HepG2 (cell line): ENCODE data around the gene KLHDC7A. TPM values are rescaled to one million over a fixed set of nuclear protein-coding genes. Genes with fewer than 3 reads are reported as not detected.

Experiments
- ATAC-seq: fragments of 200-7000 bp; cut with Tn5 transposase; 3 replicates; pipeline ENCODE4 v1.9.1; 2020; ENCODE audit warnings: mild to moderate bottlenecking, moderate library complexity
- BruUV-seq: library from RNA; stranded (reverse); fragments of 400-500 nt; replicated peaks from 2 replicates; lab custom pipeline; 2021; lab: Mats Ljungman, UMichigan
- CTCF ChIA-PET: fragments of 300-600 bp; formaldehyde crosslinking; extraction: SDS; loops from one replicate; lab custom pipeline; 2021; ENCODE audit warnings: low total read pairs, inconsistent platforms, low intra/inter-chr PET ratio; lab: Yijun Ruan, JAX
- POLR2A ChIA-PET: fragments of 350-600 bp; sonication (Branson Sonifier 250); formaldehyde crosslinking; loops from one replicate; lab custom pipeline; 2020; ENCODE audit warnings: antibody characterized with exemption, inconsistent platforms; lab: Yijun Ruan, JAX
- DNase-seq: peaks from one replicate; pipeline ENCODE4 v3.0.0-alpha.2; 2015; ENCODE audit warnings: low spot score
- FAIRE-seq: peaks from 3 replicates; lab custom pipeline; 2011; peaks lifted over from hg19 to GRCh38; lab: Jason Lieb, UNC
- H2AFZ ChIP-seq: one replicate; pipeline ENCODE4 v1.6.1; 2011; ENCODE audit warnings: low read length, inconsistent platforms
- H3K27ac ChIP-seq: fragments of 300-600 bp; 3 replicates; pipeline ENCODE4 v1.8.0; 2011; ENCODE audit warnings: mixed run types, mild to moderate bottlenecking, mixed read lengths, low read length, inconsistent platforms; ENCODE audit not compliant: insufficient read depth; ENCODE audit errors: extremely low read length
- H3K27me3 ChIP-seq, 2 experiments: fragments of 200-600 bp in 1 of 2; 2 replicates in 1 of 2; 3 replicates in 1 of 2; pipeline versions ENCODE4 v1.6.0 to v1.8.0; 2011; ENCODE audit warnings: low read length in 2 of 2, mild to moderate bottlenecking in 2 of 2, moderate library complexity in 2 of 2, inconsistent platforms in 1 of 2; ENCODE audit not compliant: insufficient read depth in 2 of 2, control insufficient read depth in 1 of 2
- H3K36me3 ChIP-seq, 2 experiments: fragments of 200-600 bp in 1 of 2; replicated peaks in 1 of 2; 2 replicates in 1 of 2; 3 replicates in 1 of 2; pipeline versions ENCODE4 v1.5.1 to v1.8.0; 2011; ENCODE audit warnings: low read length in 2 of 2, inconsistent platforms in 1 of 2; ENCODE audit not compliant: insufficient read depth in 2 of 2, control insufficient read depth in 1 of 2
- H3K4me1 ChIP-seq: 2 replicates; pipeline ENCODE4 v1.5.1; 2012; ENCODE audit warnings: low read length, inconsistent platforms; ENCODE audit not compliant: insufficient read depth
- H3K4me2 ChIP-seq: 2 replicates; pipeline ENCODE4 v1.6.0; 2011; ENCODE audit warnings: low read depth, low read length, inconsistent platforms
- H3K4me3 ChIP-seq, 3 experiments: fragments of 200-600 bp in 1 of 3; sonication (generic), shearing (Covaris generic) in 1 of 3; replicated peaks in 1 of 3; 2 replicates each; pipeline ENCODE4 v1.5.1; 2011 to 2016; ENCODE audit warnings: low read length in 3 of 3, inconsistent platforms in 2 of 3, low read depth in 2 of 3, mild to moderate bottlenecking in 2 of 3, control low read depth in 1 of 3, mixed read lengths in 1 of 3; ENCODE audit not compliant: insufficient read depth in 1 of 3
- H3K79me2 ChIP-seq: one replicate; pipeline ENCODE4 v1.6.1; 2011; ENCODE audit warnings: low read length, inconsistent platforms; ENCODE audit not compliant: insufficient read depth
- H3K9ac ChIP-seq: 2 replicates; pipeline ENCODE4 v1.6.0; 2011; ENCODE audit warnings: mild to moderate bottlenecking, low read depth, low read length, inconsistent platforms; ENCODE audit not compliant: insufficient read depth
- H3K9me3 ChIP-seq: 2 replicates; pipeline ENCODE4 v1.5.1; 2012; ENCODE audit warnings: mild to moderate bottlenecking, low read length
- H4K20me1 ChIP-seq: 2 replicates; pipeline ENCODE4 v1.6.0; 2011; ENCODE audit warnings: inconsistent platforms, mild to moderate bottlenecking, low read length, moderate library complexity; ENCODE audit not compliant: insufficient read depth
- EED ChIP-seq: sonication (generic); formaldehyde crosslinking; IDR thresholded peaks from 2 replicates; pipeline ENCODE4 v1.5.0; 2020; ENCODE audit warnings: mild to moderate bottlenecking, missing genetic modification reagents
- HOXA3 ChIP-seq: sonication (generic); formaldehyde crosslinking; IDR thresholded peaks from 2 replicates; pipeline ENCODE4 v1.5.0; 2020; ENCODE audit warnings: missing genetic modification reagents
- MED13 ChIP-seq: sonication (generic); formaldehyde crosslinking; IDR thresholded peaks from 2 replicates; pipeline ENCODE4 v1.5.0; 2020; ENCODE audit warnings: missing genetic modification reagents
- MYNN ChIP-seq: sonication (generic); formaldehyde crosslinking; IDR thresholded peaks from 2 replicates; pipeline ENCODE4 v1.4.0; 2020; ENCODE audit warnings: mild to moderate bottlenecking, low read depth, missing genetic modification reagents
- NFKB2 ChIP-seq: sonication (generic); formaldehyde crosslinking; IDR thresholded peaks from 2 replicates; pipeline ENCODE4 v1.4.0; 2020; ENCODE audit warnings: missing genetic modification reagents, borderline replicate concordance
- SATB2 ChIP-seq: sonication (generic); formaldehyde crosslinking; IDR thresholded peaks from 2 replicates; pipeline ENCODE4 v1.5.0; 2020; ENCODE audit warnings: missing genetic modification reagents
- SMAD1 ChIP-seq: sonication (generic); formaldehyde crosslinking; IDR thresholded peaks from 2 replicates; pipeline ENCODE4 v1.4.0; 2020; ENCODE audit warnings: missing genetic modification reagents, low read depth, mild to moderate bottlenecking, borderline replicate concordance
- SMAD9 ChIP-seq: sonication (generic); formaldehyde crosslinking; IDR thresholded peaks from 2 replicates; pipeline ENCODE4 v1.5.1; 2020; ENCODE audit warnings: mild to moderate bottlenecking, missing genetic modification reagents
- THYN1 ChIP-seq: sonication (generic); formaldehyde crosslinking; IDR thresholded peaks from 2 replicates; pipeline ENCODE4 v1.8.1; 2023; ENCODE audit warnings: low read depth, mild to moderate bottlenecking, moderate library complexity, missing genetic modification reagents, borderline replicate concordance
- ZFP36 ChIP-seq: fragments of 150-350 bp; IDR thresholded peaks from 2 replicates; pipeline ENCODE4 v1.6.1; 2018; ENCODE audit warnings: borderline replicate concordance, low read length, low read depth; ENCODE audit not compliant: partially characterized antibody
- ZFX ChIP-seq: sonication (generic); formaldehyde crosslinking; IDR thresholded peaks from 2 replicates; pipeline ENCODE4 v1.4.0; 2020; ENCODE audit warnings: mild to moderate bottlenecking, low read depth, missing genetic modification reagents, moderate library complexity
- ZNF121 ChIP-seq: sonication (generic); formaldehyde crosslinking; IDR thresholded peaks from 2 replicates; pipeline ENCODE4 v1.5.0; 2020; ENCODE audit warnings: mild to moderate bottlenecking, missing genetic modification reagents
- ZNF160 ChIP-seq: sonication (generic); formaldehyde crosslinking; IDR thresholded peaks from 2 replicates; pipeline ENCODE4 v1.8.0; 2022; ENCODE audit warnings: mild to moderate bottlenecking, inconsistent platforms, missing genetic modification reagents
- ZNF326 ChIP-seq: sonication (generic); formaldehyde crosslinking; IDR thresholded peaks from 2 replicates; pipeline ENCODE4 v1.4.0; 2020; ENCODE audit warnings: missing genetic modification reagents, borderline replicate concordance
- ZNF552 ChIP-seq: sonication (generic); formaldehyde crosslinking; IDR thresholded peaks from 2 replicates; pipeline ENCODE4 v1.9.0; 2022; ENCODE audit warnings: missing genetic modification reagents, mild to moderate bottlenecking, borderline replicate concordance
- ZNF670 ChIP-seq: sonication (generic); formaldehyde crosslinking; IDR thresholded peaks from 2 replicates; pipeline ENCODE4 v1.8.0; 2022; ENCODE audit warnings: mild to moderate bottlenecking, missing genetic modification reagents, borderline replicate concordance
- ZNF768 ChIP-seq: sonication (generic); formaldehyde crosslinking; IDR thresholded peaks from 2 replicates; pipeline ENCODE4 v1.4.0; 2020; ENCODE audit warnings: missing genetic modification reagents
- WGBS: methylation state at CpG from one replicate; pipeline ENCODE4 v1.1.6; 2017; ENCODE audit warnings: low lambda C conversion rate; 5-methylcytosine and 5-hydroxymethylcytosine counted together
- in situ Hi-C: cut with HindIII; loops from 2 replicates; pipeline ENCODE4 v1.10.0; 2017; ENCODE audit warnings: low pct_unique_long_range_greater_than_20kb; ENCODE audit not compliant: extremely low pct_ligation_motif_present
- intact Hi-C: fragments of 100-400 bp; cut with micrococcal nuclease; formaldehyde crosslinking; loops from one replicate; pipeline ENCODE4 v1.10.0; 2022; ENCODE audit not compliant: unreplicated experiment
- polyA plus RNA-seq, 8 experiments: library from polyadenylated mRNA; depleted of rRNA in 3 of 8; stranded (reverse) in 7 of 8; unstranded in 1 of 8; fragments of >200 nt; fragmentation: Illumina TruSeq in 4 of 8; extraction: Trizol in 4 of 8; gene quantifications; 2 replicates each; pipeline versions ENCODE4 v1.2.1 to v1.2.3, GENCODE V29; 2011 to 2016; ENCODE audit warnings: low read depth in 4 of 8, missing spikeins in 1 of 8, mixed read lengths in 1 of 8; ENCODE audit not compliant: insufficient read depth in 1 of 8
- total RNA-seq, 5 experiments: library from RNA; depleted of rRNA; stranded (reverse); fragments of >200 nt; fragmentation: Illumina TruSeq; extraction: Trizol; gene quantifications; 2 replicates each; pipeline ENCODE4 v1.2.3, GENCODE V29; 2016; ENCODE audit warnings: low read depth in 1 of 5
- TF ChIP-seq, protein P1 (sequence below): sonication (generic); formaldehyde crosslinking; IDR thresholded peaks from 2 replicates; pipeline ENCODE4 v1.5.1; 2020; ENCODE audit warnings: missing genetic modification reagents, mild to moderate bottlenecking, borderline replicate concordance
- TF ChIP-seq, protein P2 (sequence below): sonication (generic); formaldehyde crosslinking; IDR thresholded peaks from 2 replicates; pipeline ENCODE4 v1.8.1; 2023; ENCODE audit warnings: missing genetic modification reagents, mild to moderate bottlenecking, borderline replicate concordance
- TF ChIP-seq, protein P3 (sequence below): IDR thresholded peaks from 2 replicates; pipeline ENCODE4 v1.6.1; 2016; ENCODE audit warnings: missing compliant biosample characterization, missing genetic modification reagents, borderline replicate concordance

The KLHDC7A gene
- total and polyA plus RNA-seq, 2 of the 13 experiments (the other 11 are each of a cell fraction or from before 2014, with no cell fraction given) = 0.15 to 1.8 TPM

DNA sequence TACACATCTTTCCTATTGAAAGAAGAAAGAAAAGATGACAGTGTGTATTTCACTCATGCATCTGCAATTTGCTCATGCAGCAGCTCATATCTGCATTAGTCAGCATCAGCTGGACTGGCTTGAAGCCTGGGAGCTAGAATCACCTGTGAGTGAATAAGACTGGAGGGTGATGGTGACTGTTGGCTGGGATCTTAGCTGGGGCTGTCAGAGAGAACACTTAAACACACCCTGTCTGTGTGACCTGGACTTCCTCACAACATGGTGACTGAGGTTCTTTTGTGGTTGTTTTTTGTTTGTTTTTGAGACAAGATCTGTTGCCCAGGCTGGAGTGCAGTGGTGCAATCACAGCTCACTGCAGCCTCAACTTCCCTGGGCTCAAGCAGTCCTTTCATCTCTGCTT, 24.9 kb downstream of the KLHDC7A start (continued):
- TF ChIP-seq HOXA3 (CRISPR knock-in tag) = no peak

DNA sequence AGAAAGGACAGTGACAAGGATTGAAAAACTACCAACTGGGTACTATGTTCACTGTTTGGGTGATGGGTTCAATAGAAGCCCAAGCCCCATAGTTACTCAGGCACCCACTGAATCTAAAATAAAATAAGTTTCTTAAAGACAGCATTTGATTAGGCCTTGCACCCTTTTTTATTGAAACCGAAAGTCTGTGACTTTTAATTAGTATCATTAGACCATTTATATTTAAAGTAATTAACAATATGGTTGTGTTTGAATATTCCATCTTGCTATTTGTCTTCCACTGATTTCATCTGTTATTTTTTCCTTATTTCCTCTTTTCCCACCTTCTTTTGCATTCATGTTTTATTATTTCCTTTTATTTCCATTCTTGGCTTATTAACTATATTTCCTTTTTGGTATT, 27.4 kb downstream of the KLHDC7A start:
- Histone ChIP-seq H3K9me3 (no peaks in the 10 kb centered on the region), H3K27ac (no peak overlapping the region), H3K4me3 (no peak overlapping the region), H3K79me2 (no peaks in the 10 kb centered on the region), H3K4me1 (no peaks in the 10 kb centered on the region), H3K36me3 (no peaks in the 10 kb centered on the region), H3K9ac (no peak overlapping the region), H2AFZ (no peak overlapping the region), H4K20me1 (no peaks in the 10 kb centered on the region), H3K27me3 (no peaks in the 10 kb centered on the region), H3K4me2 (no peak overlapping the region)
- FAIRE-seq (no peak), DNase-seq (no peak), ATAC-seq (no peak)
- WGBS = 0% methylated on average over 1 of the region's 1 CpG
- ChIA-PET POLR2A (no interaction called here), CTCF (no interaction called here)
- intact Hi-C loops (no loop called here), in situ Hi-C loops (no loop called here)
- BruUV-seq = no TSS peak
- TF ChIP-seq ZFX = no peak
- no peak for TF ChIP-seq SMAD1 (CRISPR knock-in tag)
- TF ChIP-seq, protein P1, sequence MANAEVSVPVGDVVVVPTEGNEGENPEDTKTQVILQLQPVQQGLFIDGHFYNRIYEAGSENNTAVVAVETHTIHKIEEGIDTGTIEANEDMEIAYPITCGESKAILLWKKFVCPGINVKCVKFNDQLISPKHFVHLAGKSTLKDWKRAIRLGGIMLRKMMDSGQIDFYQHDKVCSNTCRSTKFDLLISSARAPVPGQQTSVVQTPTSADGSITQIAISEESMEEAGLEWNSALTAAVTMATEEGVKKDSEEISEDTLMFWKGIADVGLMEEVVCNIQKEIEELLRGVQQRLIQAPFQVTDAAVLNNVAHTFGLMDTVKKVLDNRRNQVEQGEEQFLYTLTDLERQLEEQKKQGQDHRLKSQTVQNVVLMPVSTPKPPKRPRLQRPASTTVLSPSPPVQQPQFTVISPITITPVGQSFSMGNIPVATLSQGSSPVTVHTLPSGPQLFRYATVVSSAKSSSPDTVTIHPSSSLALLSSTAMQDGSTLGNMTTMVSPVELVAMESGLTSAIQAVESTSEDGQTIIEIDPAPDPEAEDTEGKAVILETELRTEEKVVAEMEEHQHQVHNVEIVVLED = no peak
- no peak for TF ChIP-seq SATB2
- no peak for TF ChIP-seq ZNF670
- no peak for TF ChIP-seq NFKB2 (CRISPR knock-in tag)
- TF ChIP-seq ZFP36 = no peak
- TF ChIP-seq ZNF160 (CRISPR knock-in tag) = no peak
- TF ChIP-seq THYN1 (CRISPR knock-in tag) = no peak
- no peak for TF ChIP-seq ZNF768 (CRISPR knock-in tag)
- no peak for TF ChIP-seq ZNF121 (CRISPR knock-in tag)
- TF ChIP-seq, protein P2, sequence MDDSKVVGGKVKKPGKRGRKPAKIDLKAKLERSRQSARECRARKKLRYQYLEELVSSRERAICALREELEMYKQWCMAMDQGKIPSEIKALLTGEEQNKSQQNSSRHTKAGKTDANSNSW (CRISPR knock-in tag) = no peak
- no peak for TF ChIP-seq ZNF552 (CRISPR knock-in tag)
- no peak for TF ChIP-seq EED (CRISPR knock-in tag)
- no peak for TF ChIP-seq SMAD9
- TF ChIP-seq ZNF326 (CRISPR knock-in tag) = no peak
- TF ChIP-seq MED13 (CRISPR knock-in tag) = no peak
- TF ChIP-seq, protein P3, sequence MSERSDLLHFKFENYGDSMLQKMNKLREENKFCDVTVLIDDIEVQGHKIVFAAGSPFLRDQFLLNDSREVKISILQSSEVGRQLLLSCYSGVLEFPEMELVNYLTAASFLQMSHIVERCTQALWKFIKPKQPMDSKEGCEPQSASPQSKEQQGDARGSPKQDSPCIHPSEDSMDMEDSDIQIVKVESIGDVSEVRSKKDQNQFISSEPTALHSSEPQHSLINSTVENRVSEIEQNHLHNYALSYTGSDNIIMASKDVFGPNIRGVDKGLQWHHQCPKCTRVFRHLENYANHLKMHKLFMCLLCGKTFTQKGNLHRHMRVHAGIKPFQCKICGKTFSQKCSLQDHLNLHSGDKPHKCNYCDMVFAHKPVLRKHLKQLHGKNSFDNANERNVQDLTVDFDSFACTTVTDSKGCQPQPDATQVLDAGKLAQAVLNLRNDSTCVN (CRISPR knock-in tag) = no peak
- TF ChIP-seq MYNN (CRISPR knock-in tag) = no peak
